H1 (cell line): ENCODE measurements around the gene C19orf47. TPM values are rescaled to one million over a fixed set of nuclear protein-coding genes. Genes with fewer than 3 reads are reported as not detected.

Experiments
- CTCF ChIA-PET: fragments of 300-600 bp; sonication (Branson Sonifier 250); formaldehyde crosslinking; loops from one replicate; lab custom pipeline; 2021; ENCODE audit not compliant: partially characterized antibody; lab: Charles Lee
- POLR2A ChIA-PET: fragments of 300-600 bp; sonication (Branson Sonifier 250); formaldehyde crosslinking; loops from one replicate; lab custom pipeline; 2021; ENCODE audit warnings: inconsistent platforms; ENCODE audit not compliant: partially characterized antibody; lab: Charles Lee
- DNase-seq, 2 experiments: peaks; one replicate each; pipeline versions ENCODE4 v3.0.0 to v3.0.0-alpha.2; 2010 to 2022; ENCODE audit warnings: low spot score in 2 of 2, low read depth in 1 of 2, mixed read lengths in 1 of 2
- FAIRE-seq: peaks from 2 replicates; lab custom pipeline; 2011; peaks lifted over from hg19 to GRCh38; lab: Jason Lieb, UNC
- H2AFZ ChIP-seq: 2 replicates; pipeline ENCODE4 v1.8.1; 2012; ENCODE audit warnings: low read length, inconsistent platforms
- H2AK5ac ChIP-seq: 2 replicates; pipeline ENCODE4 v1.6.1; 2013; ENCODE audit warnings: low read depth, low read length
- H2BK120ac ChIP-seq: replicated peaks from 2 replicates; pipeline ENCODE3; 2013; ENCODE audit warnings: low read depth, low read length, inconsistent platforms
- H2BK12ac ChIP-seq: 2 replicates; pipeline ENCODE4 v1.6.1; 2013; ENCODE audit warnings: low read depth, low read length
- H2BK15ac ChIP-seq: 2 replicates; pipeline ENCODE4 v1.6.1; 2013; ENCODE audit warnings: low read length
- H2BK20ac ChIP-seq: 2 replicates; pipeline ENCODE4 v1.6.1; 2013; ENCODE audit warnings: low read length
- H2BK5ac ChIP-seq: 2 replicates; pipeline ENCODE4 v1.6.1; 2013; ENCODE audit warnings: low read depth, low read length
- H3K14ac ChIP-seq: 2 replicates; pipeline ENCODE4 v1.6.1; 2013; ENCODE audit warnings: inconsistent platforms; ENCODE audit not compliant: insufficient read length
- H3K18ac ChIP-seq: 2 replicates; pipeline ENCODE4 v1.6.1; 2013; ENCODE audit warnings: low read length; ENCODE audit errors: extremely low read depth
- H3K23ac ChIP-seq: 2 replicates; pipeline ENCODE4 v1.6.1; 2013; ENCODE audit warnings: inconsistent platforms; ENCODE audit not compliant: insufficient read length
- H3K23me2 ChIP-seq: 2 replicates; pipeline ENCODE4 v1.6.1; 2013; ENCODE audit warnings: low read depth, low read length
- H3K27ac ChIP-seq: 2 replicates; pipeline ENCODE4 v1.6.1; 2011; ENCODE audit warnings: low read depth, low read length, inconsistent platforms
- H3K27me3 ChIP-seq, 4 experiments: replicated peaks in 1 of 4; 1 replicate in 1 of 4; 2 replicates in 3 of 4; pipeline versions ENCODE4 v1.6.1 to v1.8.1; 2011 to 2013; ENCODE audit warnings: low read length in 3 of 4, mild to moderate bottlenecking in 3 of 4, inconsistent platforms in 2 of 4, mixed read lengths in 2 of 4, moderate library complexity in 1 of 4; ENCODE audit not compliant: control insufficient read depth in 3 of 4, insufficient read depth in 3 of 4; ENCODE audit errors: extremely low read depth in 1 of 4
- H3K36me3 ChIP-seq, 4 experiments: 2 replicates each; pipeline versions ENCODE4 v1.6.1 to v1.8.1; 2011 to 2013; ENCODE audit warnings: mild to moderate bottlenecking in 4 of 4, low read length in 3 of 4, moderate library complexity in 2 of 4, control low read depth in 1 of 4, inconsistent platforms in 1 of 4; ENCODE audit not compliant: insufficient read depth in 4 of 4, control insufficient read depth in 2 of 4
- H3K4ac ChIP-seq: replicated peaks from 2 replicates; pipeline ENCODE3; 2013; ENCODE audit warnings: low read length, low read depth, mixed read lengths, inconsistent platforms; ENCODE audit not compliant: insufficient read length
- H3K4me1 ChIP-seq, 4 experiments: replicated peaks in 1 of 4; 1 replicate in 1 of 4; 2 replicates in 3 of 4; pipeline versions ENCODE4 v1.6.1 to v1.8.1; 2011 to 2013; ENCODE audit warnings: low read length in 3 of 4, inconsistent platforms in 2 of 4, mixed read lengths in 1 of 4; ENCODE audit not compliant: insufficient read depth in 4 of 4, control insufficient read depth in 3 of 4
- H3K4me2 ChIP-seq, 2 experiments: 2 replicates each; pipeline versions ENCODE4 v1.6.1 to v1.8.1; 2011 to 2013; ENCODE audit warnings: low read depth in 2 of 2, low read length in 2 of 2, control low read depth in 1 of 2, inconsistent platforms in 1 of 2, mild to moderate bottlenecking in 1 of 2; ENCODE audit not compliant: insufficient read depth in 1 of 2
- H3K4me3 ChIP-seq, 4 experiments: fragments of 200-600, 300-600 bp in 1 of 4; sonication (generic), shearing (Covaris generic), sonication (Bioruptor Twin) in 1 of 4; 2 replicates each; pipeline versions ENCODE4 v1.5.1 to v1.8.1; 2011 to 2016; ENCODE audit warnings: low read length in 4 of 4, low read depth in 3 of 4, control low read depth in 2 of 4, inconsistent platforms in 2 of 4, mild to moderate bottlenecking in 2 of 4, mixed read lengths in 1 of 4, moderate library complexity in 1 of 4; ENCODE audit not compliant: insufficient read depth in 2 of 4; ENCODE audit errors: extremely low read depth in 1 of 4
- H3K56ac ChIP-seq: replicated peaks from 2 replicates; pipeline ENCODE3; 2013; ENCODE audit warnings: low read depth, mild to moderate bottlenecking, mixed read lengths, low read length, inconsistent platforms; ENCODE audit not compliant: insufficient read length
- H3K79me1 ChIP-seq: 2 replicates; pipeline ENCODE4 v1.6.1; 2013; ENCODE audit warnings: low read depth, low read length, control low read depth
- H3K79me2 ChIP-seq, 2 experiments: 2 replicates each; pipeline versions ENCODE4 v1.6.1 to v1.8.1; 2012 to 2013; ENCODE audit warnings: low read length in 2 of 2, mild to moderate bottlenecking in 2 of 2, inconsistent platforms in 1 of 2; ENCODE audit not compliant: insufficient read depth in 2 of 2, control insufficient read depth in 1 of 2
- H3K9ac ChIP-seq, 4 experiments: replicated peaks in 1 of 4; 1 replicate in 1 of 4; 2 replicates in 3 of 4; pipeline versions ENCODE4 v1.6.1 to v1.8.1; 2011 to 2013; ENCODE audit warnings: low read depth in 3 of 4, low read length in 3 of 4, control low read depth in 2 of 4, mild to moderate bottlenecking in 2 of 4, moderate library complexity in 2 of 4, inconsistent platforms in 1 of 4; ENCODE audit errors: extremely low read depth in 1 of 4
- H3K9me3 ChIP-seq, 2 experiments: 2 replicates each; pipeline versions ENCODE4 v1.6.1 to v1.8.1; 2012 to 2013; ENCODE audit warnings: mild to moderate bottlenecking in 2 of 2, moderate library complexity in 2 of 2, control low read depth in 1 of 2, inconsistent platforms in 1 of 2, low read depth in 1 of 2, low read length in 1 of 2, mixed read lengths in 1 of 2; ENCODE audit not compliant: insufficient read depth in 2 of 2
- H4K20me1 ChIP-seq, 2 experiments: replicated peaks in 1 of 2; 2 replicates each; pipeline versions ENCODE3 to v1.8.1; 2011 to 2013; ENCODE audit warnings: inconsistent platforms in 2 of 2, low read length in 2 of 2, mild to moderate bottlenecking in 1 of 2; ENCODE audit not compliant: insufficient read depth in 2 of 2, control insufficient read depth in 1 of 2
- H4K5ac ChIP-seq: 2 replicates; pipeline ENCODE4 v1.6.1; 2013; ENCODE audit warnings: low read length, low read depth, mixed read lengths, inconsistent platforms; ENCODE audit not compliant: insufficient read length
- H4K8ac ChIP-seq: 2 replicates; pipeline ENCODE4 v1.8.0; 2013; ENCODE audit warnings: mild to moderate bottlenecking, moderate library complexity, low read length, inconsistent platforms; ENCODE audit not compliant: insufficient read depth; ENCODE audit errors: extremely low read depth
- H4K91ac ChIP-seq: replicated peaks from 2 replicates; pipeline ENCODE3; 2013; ENCODE audit warnings: low read length, mixed read lengths, inconsistent platforms; ENCODE audit not compliant: insufficient read length
- EZH2 ChIP-seq: fragments of 200-600 bp; sonication (generic); IDR thresholded peaks from 2 replicates; pipeline ENCODE4 v1.7.1; 2012; ENCODE audit warnings: low read depth, mild to moderate bottlenecking, moderate library complexity, low read length, inconsistent platforms; ENCODE audit not compliant: severe bottlenecking
- TCF12 ChIP-seq: IDR thresholded peaks from 2 replicates; pipeline ENCODE4 v1.6.1; 2011; ENCODE audit warnings: low read depth, mild to moderate bottlenecking, low read length
- WGBS, 2 experiments: shearing (Covaris generic) in 1 of 2; methylation state at CpG; one replicate each; pipeline versions ENCODE4 v1.1.6 to v1.1.7; 2013 to 2015; ENCODE audit warnings: low lambda C conversion rate in 2 of 2, mixed read lengths in 2 of 2, inconsistent platforms in 1 of 2, low coverage in 1 of 2, missing lambda C conversion rate in 1 of 2; ENCODE audit not compliant: insufficient replicate concordance in 2 of 2, insufficient coverage in 1 of 2, insufficient read length in 1 of 2; ENCODE audit errors: extremely low coverage in 1 of 2, missing lambda C conversion rate in 1 of 2; 5-methylcytosine and 5-hydroxymethylcytosine counted together
- polyA plus RNA-seq, 7 experiments: library from polyadenylated mRNA; depleted of rRNA in 3 of 7; stranded (reverse) in 5 of 7; unstranded in 2 of 7; fragments of >200 nt in 5 of 7; fragments of 200-250 nt in 2 of 7; gene quantifications; 1 replicate in 5 of 7; 2 replicates in 1 of 7; 4 replicates in 1 of 7; pipeline versions ENCODE4 v1.2.1 to v1.2.3, GENCODE V29; 2011 to 2013; ENCODE audit warnings: missing spikeins in 2 of 7, mixed read lengths in 2 of 7
- total RNA-seq: library from RNA; stranded (reverse); fragmentation: NEBNext Ultra II Directional; extraction: Animal tissue kit (Norgen Biotek cat#: 25700); gene quantifications from 2 replicates; pipeline ENCODE4 v1.2.1, GENCODE V29; 2021

Gene C19orf47
- total and polyA plus RNA-seq, 2 of the 8 experiments (the other 6 are each of a cell fraction or from before 2014, with no cell fraction given), result 17.8 to 27.3 TPM

DNA sequence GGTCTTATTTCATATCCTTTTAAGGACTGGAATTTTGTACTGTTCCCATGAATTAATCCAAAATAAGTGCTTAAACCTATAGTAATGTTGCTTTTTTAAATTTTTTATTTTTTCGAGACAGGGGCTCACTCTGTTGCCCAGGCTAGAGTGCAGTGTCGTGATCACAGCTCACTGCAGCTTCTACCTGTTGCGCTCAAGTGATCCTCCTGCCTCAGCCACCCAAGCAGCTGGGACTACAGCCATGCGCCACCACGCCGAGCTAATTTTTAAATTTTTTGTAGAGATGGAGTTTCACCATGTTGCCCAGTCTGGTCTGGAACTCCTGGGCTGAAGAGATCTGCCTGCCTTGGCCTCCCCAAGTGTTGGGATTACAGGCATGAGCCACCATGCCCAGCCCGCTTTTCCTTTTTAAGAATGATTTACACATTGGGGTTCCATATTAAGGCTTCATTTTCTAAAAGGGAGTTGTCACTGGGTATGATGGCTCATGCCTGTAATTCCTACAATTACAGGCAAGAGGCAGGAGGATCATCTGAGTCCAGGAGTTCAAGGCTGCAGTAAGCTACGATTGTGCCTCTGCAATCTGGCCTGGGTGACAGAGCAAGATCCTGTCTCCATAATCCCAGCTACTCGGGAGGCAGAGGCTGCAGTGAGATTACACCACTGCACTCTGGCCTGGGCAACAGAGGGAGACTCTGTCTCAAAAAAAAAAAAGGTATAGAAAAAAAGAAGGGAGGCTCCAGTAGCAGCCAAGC, 34.8 kb downstream of the C19orf47 start:
- WGBS, 2 experiments, result 90% methylated on average over 9 of the region's 9 CpGs; no CpG with 5 or more reads in 1 of the 2 experiments
- TF ChIP-seq TCF12 (no peak), EZH2 (no peak)

More for the DNA sequence above, 34.8 kb downstream of the C19orf47 start:
- no peak overlapping the region for H3K18ac ChIP-seq
- H4K5ac ChIP-seq, result no peak overlapping the region
- ChIA-PET CTCF (interaction anchor here (1.1 to 3.0 kb wide), 6 partner anchors 9 to 107 kb away, joined by 3 to 14 read pairs (median 4); partner anchors contain the start of gene PRX), POLR2A (interaction anchor here (1.5 to 1.6 kb wide), 2 partner anchors 9 to 46 kb away, joined by 3 to 6 read pairs; no protein-coding TSS in a partner anchor)
- H3K4me2 ChIP-seq, result no peak overlapping the region
- H2BK12ac ChIP-seq, result no peak overlapping the region
- no peak overlapping the region for H4K8ac ChIP-seq
- no peak overlapping the region for H2BK20ac ChIP-seq
- H3K9ac ChIP-seq, result no peak overlapping the region
- H3K56ac ChIP-seq, result no peak overlapping the region
- H2BK120ac ChIP-seq, result no peak overlapping the region
- no peak for DNase-seq
- H3K4me1 ChIP-seq, result no peaks in the 10 kb centered on the region
- H3K23ac ChIP-seq, result no peak overlapping the region
- no peak overlapping the region for H3K14ac ChIP-seq
- no peak overlapping the region for H2AK5ac ChIP-seq
- no peak overlapping the region for H2AFZ ChIP-seq
- H3K27me3 ChIP-seq, result no peaks in the 10 kb centered on the region
- no peaks in the 10 kb centered on the region for H3K23me2 ChIP-seq
- no peak overlapping the region for H3K4ac ChIP-seq
- no peak overlapping the region for H2BK15ac ChIP-seq
- H3K9me3 ChIP-seq, result no peaks in the 10 kb centered on the region
- no peaks in the 10 kb centered on the region for H3K36me3 ChIP-seq
- H2BK5ac ChIP-seq, result no peak overlapping the region
- H3K27ac ChIP-seq, result no peak overlapping the region
- FAIRE-seq, result no peak
- no peak overlapping the region for H4K91ac ChIP-seq
- H3K4me3 ChIP-seq, result no peak overlapping the region
- no peaks in the 10 kb centered on the region for H3K79me1 ChIP-seq
- no peaks in the 10 kb centered on the region for H4K20me1 ChIP-seq
- no peaks in the 10 kb centered on the region for H3K79me2 ChIP-seq
